Endothelial cell of umbilical vein (primary cell): Measurements from ENCODE around the gene HAP1.

ENCODE experiments used
- EZH2 ChIP-seq: IDR thresholded peaks from 2 replicates; pipeline ENCODE4 v1.6.1; 2012; ENCODE audit warnings: borderline replicate concordance, low read depth, mild to moderate bottlenecking, moderate library complexity, low read length, inconsistent platforms; ENCODE audit not compliant: severe bottlenecking
- JUN ChIP-seq: IDR thresholded peaks from 2 replicates; pipeline ENCODE4 v1.6.1; 2011; ENCODE audit warnings: borderline replicate concordance, low read depth; ENCODE audit not compliant: insufficient read length, insufficient read depth
- MAX ChIP-seq: IDR thresholded peaks from 2 replicates; pipeline ENCODE4 v1.6.1; 2011; ENCODE audit not compliant: insufficient read depth, insufficient read length
- MYC ChIP-seq: IDR thresholded peaks from one replicate; pipeline ENCODE4 v1.6.1; 2011; ENCODE audit warnings: mild to moderate bottlenecking, low read depth, low read length
- POLR2A ChIP-seq: IDR thresholded peaks from 2 replicates; pipeline ENCODE4 v1.6.1; 2012; ENCODE audit warnings: low read depth, mild to moderate bottlenecking, control low read depth, low read length
- POLR2AphosphoS5 ChIP-seq: IDR thresholded peaks from 2 replicates; pipeline ENCODE4 v1.6.1; 2012; ENCODE audit warnings: low read depth, mild to moderate bottlenecking, control low read depth, low read length, moderate library complexity; ENCODE audit not compliant: insufficient read depth
- TF ChIP-seq, protein P1 (sequence below), 2 donors: IDR thresholded peaks; 1 replicate in 1 of 2; 2 replicates in 1 of 2; pipeline ENCODE4 v1.5.1; 2011; ENCODE audit warnings: low read length in 2 of 2, mild to moderate bottlenecking in 2 of 2, moderate library complexity in 2 of 2, control low read depth in 1 of 2, inconsistent platforms in 1 of 2, low read depth in 1 of 2; ENCODE audit not compliant: insufficient read depth in 1 of 2; ENCODE audit errors: extremely low read depth in 1 of 2

GRCh38 chr17:41782142-41782541, 47.7 kb upstream of the HAP1 start:
- TF ChIP-seq EZH2 (no peak), JUN (no peak), MAX (no peak), POLR2A (no peak), POLR2AphosphoS5 (no peak), MYC (no peak)
- TF ChIP-seq, protein P1, sequence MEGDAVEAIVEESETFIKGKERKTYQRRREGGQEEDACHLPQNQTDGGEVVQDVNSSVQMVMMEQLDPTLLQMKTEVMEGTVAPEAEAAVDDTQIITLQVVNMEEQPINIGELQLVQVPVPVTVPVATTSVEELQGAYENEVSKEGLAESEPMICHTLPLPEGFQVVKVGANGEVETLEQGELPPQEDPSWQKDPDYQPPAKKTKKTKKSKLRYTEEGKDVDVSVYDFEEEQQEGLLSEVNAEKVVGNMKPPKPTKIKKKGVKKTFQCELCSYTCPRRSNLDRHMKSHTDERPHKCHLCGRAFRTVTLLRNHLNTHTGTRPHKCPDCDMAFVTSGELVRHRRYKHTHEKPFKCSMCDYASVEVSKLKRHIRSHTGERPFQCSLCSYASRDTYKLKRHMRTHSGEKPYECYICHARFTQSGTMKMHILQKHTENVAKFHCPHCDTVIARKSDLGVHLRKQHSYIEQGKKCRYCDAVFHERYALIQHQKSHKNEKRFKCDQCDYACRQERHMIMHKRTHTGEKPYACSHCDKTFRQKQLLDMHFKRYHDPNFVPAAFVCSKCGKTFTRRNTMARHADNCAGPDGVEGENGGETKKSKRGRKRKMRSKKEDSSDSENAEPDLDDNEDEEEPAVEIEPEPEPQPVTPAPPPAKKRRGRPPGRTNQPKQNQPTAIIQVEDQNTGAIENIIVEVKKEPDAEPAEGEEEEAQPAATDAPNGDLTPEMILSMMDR (IDR thresholded peaks at IDR 0.05; ENCODE audit: extremely low read depth in 1 of 2, insufficient read depth in 1 of 2, low read depth in 1 of 2, low read length in 2 of 2), result no peak
